Karpas-422 (cell line): ENCODE data around the gene WDPCP. TPM values are rescaled to one million over a fixed set of nuclear protein-coding genes. Genes with fewer than 3 reads are reported as not detected.

Experiments used
- DNase-seq: peaks from one replicate; pipeline ENCODE4 v3.0.0-alpha.2; 2015
- H2AFZ ChIP-seq: fragments of 200-600 bp; sonication (generic); 2 replicates; pipeline ENCODE4 v1.6.1; 2014; ENCODE audit warnings: antibody characterized with exemption, low read length, mixed read lengths
- H3K27ac ChIP-seq: fragments of 200-600 bp; sonication (generic); 2 replicates; pipeline ENCODE4 v1.5.1; 2014; ENCODE audit warnings: mild to moderate bottlenecking, low read length, moderate library complexity
- H3K27me3 ChIP-seq: fragments of 200-600 bp; sonication (generic); 2 replicates; pipeline ENCODE4 v1.6.1; 2014; ENCODE audit warnings: low read length, mixed read lengths
- H3K36me3 ChIP-seq: fragments of 200-600 bp; sonication (generic); 2 replicates; pipeline ENCODE4 v1.6.1; 2014; ENCODE audit warnings: low read length, mixed read lengths; ENCODE audit not compliant: insufficient read depth
- H3K4me1 ChIP-seq: fragments of 200-600 bp; sonication (generic); 2 replicates; pipeline ENCODE4 v1.6.1; 2014; ENCODE audit warnings: mild to moderate bottlenecking, low read length, mixed read lengths
- H3K4me2 ChIP-seq: fragments of 200-600 bp; sonication (generic); 2 replicates; pipeline ENCODE4 v1.6.1; 2014; ENCODE audit warnings: low read length, low read depth, mild to moderate bottlenecking; ENCODE audit not compliant: poor library complexity, severe bottlenecking
- H3K4me3 ChIP-seq: fragments of 200-600 bp; sonication (generic); 2 replicates; pipeline ENCODE4 v1.5.1; 2014; ENCODE audit warnings: mild to moderate bottlenecking, antibody characterized with exemption, low read length, mixed read lengths
- H3K79me2 ChIP-seq: fragments of 200-600 bp; sonication (generic); 2 replicates; pipeline ENCODE4 v1.6.1; 2014; ENCODE audit warnings: mild to moderate bottlenecking, low read length, mixed read lengths
- H3K9ac ChIP-seq: fragments of 200-600 bp; sonication (generic); 2 replicates; pipeline ENCODE4 v1.6.0; 2014; ENCODE audit warnings: low read length
- H3K9me2 ChIP-seq: fragments of 200-600 bp; sonication (generic), shearing (Covaris generic); replicated peaks from 2 replicates; pipeline ENCODE4 v1.6.0; 2014; ENCODE audit warnings: mild to moderate bottlenecking, low read length, moderate library complexity; ENCODE audit not compliant: insufficient read depth
- H3K9me3 ChIP-seq: fragments of 300-700, 200-600 bp; sonication (generic); 2 replicates; pipeline ENCODE4 v1.6.1; 2014; ENCODE audit warnings: low read length, mixed read lengths
- H4K20me1 ChIP-seq: fragments of 200-600 bp; sonication (generic); 2 replicates; pipeline ENCODE4 v1.6.1; 2014; ENCODE audit warnings: mild to moderate bottlenecking, antibody characterized with exemption, low read length, low read depth; ENCODE audit not compliant: insufficient read depth
- total RNA-seq: library from RNA; depleted of rRNA; stranded (reverse); fragments of >200 nt; shearing (Covaris generic); gene quantifications from 2 replicates; pipeline ENCODE4 v1.2.3, GENCODE V29; 2014; ENCODE audit warnings: low replicate concordance

Gene WDPCP
- total RNA-seq, 1 experiment from 2014 or later: 20.8 TPM

GRCh38 chr2:63347361-63347760 is 240.9 kb downstream of the WDPCP start:
- DNase-seq: no peak
- Histone ChIP-seq H3K9ac (no peak overlapping the region), H3K4me1 (no peaks in the 10 kb centered on the region), H3K9me2 (no peaks in the 10 kb centered on the region), H3K27me3 (no peaks in the 10 kb centered on the region; the same call in 1 of the 2 replicates), H3K79me2 (no peaks in the 10 kb centered on the region), H3K27ac (no peak overlapping the region), H3K4me3 (no peak overlapping the region), H3K4me2 (no peak overlapping the region), H2AFZ (no peak overlapping the region), H4K20me1 (no peaks in the 10 kb centered on the region), H3K9me3 (peaks cover 9% of the 10 kb centered on the region), H3K36me3 (no peaks in the 10 kb centered on the region)

DNA sequence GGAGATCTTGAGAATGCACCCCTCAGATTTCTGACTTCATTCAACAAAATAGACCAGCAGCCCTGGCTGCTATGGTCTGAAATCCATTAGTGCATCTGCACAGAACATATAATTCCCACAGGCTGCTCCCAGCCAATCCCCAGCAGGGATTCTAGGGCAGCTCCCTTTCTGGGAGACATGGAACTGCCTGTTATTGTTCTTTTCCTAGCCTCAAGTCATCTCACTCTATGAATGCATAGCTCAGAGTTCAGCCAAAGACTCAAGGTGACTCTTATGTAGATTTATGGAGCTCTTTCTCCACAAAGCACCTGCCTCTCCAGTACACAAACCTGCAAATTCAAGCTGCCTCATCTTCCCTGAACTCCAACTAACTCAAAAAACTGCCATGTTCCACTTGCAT is 241.9 kb downstream of the WDPCP start:
- no peaks in the 10 kb centered on the region for H3K4me1 ChIP-seq
- no peak for DNase-seq
- H3K79me2 ChIP-seq: no peaks in the 10 kb centered on the region
- H3K36me3 ChIP-seq: no peaks in the 10 kb centered on the region
- no peaks in the 10 kb centered on the region; the same call in 1 of the 2 replicates for H3K9me2 ChIP-seq
- no peak overlapping the region for H3K4me2 ChIP-seq
- H3K4me3 ChIP-seq: no peak overlapping the region
- no peak overlapping the region for H3K9ac ChIP-seq
- H3K9me3 ChIP-seq: peaks cover 11% of the 10 kb centered on the region
- no peak overlapping the region for H3K27ac ChIP-seq
- H3K27me3 ChIP-seq: no peaks in the 10 kb centered on the region; the same call in 1 of the 2 replicates
- H2AFZ ChIP-seq: no peak overlapping the region
- no peaks in the 10 kb centered on the region for H4K20me1 ChIP-seq

DNA sequence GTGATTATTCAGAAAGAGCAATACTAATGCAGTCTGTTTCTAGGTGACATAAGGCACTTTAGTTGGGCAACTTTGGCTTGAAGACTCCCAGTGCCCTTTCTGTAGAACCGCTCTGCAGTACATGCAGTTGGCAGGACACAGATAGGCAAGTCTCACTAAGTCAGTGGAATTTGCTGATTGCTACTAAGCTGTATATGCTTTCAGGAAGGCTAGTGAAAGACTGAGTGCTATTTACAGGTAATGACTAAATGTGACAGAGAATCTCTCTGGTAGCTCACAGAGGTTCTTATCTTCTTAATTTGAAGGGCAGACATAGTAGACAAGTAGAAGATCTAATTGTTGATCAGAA is 243.0 kb downstream of the WDPCP start:
- no peak overlapping the region for H3K4me2 ChIP-seq

GRCh38 chr2:63344575-63345284 is 243.5 kb downstream of the WDPCP start:
- H3K4me1 ChIP-seq: no peaks in the 10 kb centered on the region

More for the DNA sequence above, 243.0 kb downstream of the WDPCP start:
- H3K27me3 ChIP-seq: no peaks in the 10 kb centered on the region; the same call in 1 of the 2 replicates
- no peak overlapping the region for H2AFZ ChIP-seq
- no peaks in the 10 kb centered on the region; the same call in 1 of the 2 replicates for H3K9me2 ChIP-seq
- DNase-seq: no peak
- no peaks in the 10 kb centered on the region for H3K4me1 ChIP-seq
- H3K4me3 ChIP-seq: no peak overlapping the region
- no peak overlapping the region for H3K27ac ChIP-seq
- H4K20me1 ChIP-seq: no peaks in the 10 kb centered on the region
- peaks cover 11% of the 10 kb centered on the region for H3K9me3 ChIP-seq
- H3K9ac ChIP-seq: no peak overlapping the region
- H3K79me2 ChIP-seq: no peaks in the 10 kb centered on the region
- no peaks in the 10 kb centered on the region for H3K36me3 ChIP-seq

GRCh38 chr2:63343397-63344109 is 244.7 kb downstream of the WDPCP start:
- H4K20me1 ChIP-seq: no peaks in the 10 kb centered on the region
- H3K4me2 ChIP-seq: no peak overlapping the region
- H3K9me2 ChIP-seq: no peaks in the 10 kb centered on the region; the same call in 1 of the 2 replicates
- DNase-seq: no peak
- no peaks in the 10 kb centered on the region for H3K36me3 ChIP-seq
- no peak overlapping the region for H3K27ac ChIP-seq
- no peaks in the 10 kb centered on the region for H3K4me1 ChIP-seq
- no peak overlapping the region for H2AFZ ChIP-seq
- H3K79me2 ChIP-seq: no peaks in the 10 kb centered on the region
- no peaks in the 10 kb centered on the region; the same call in 1 of the 2 replicates for H3K27me3 ChIP-seq
- no peak overlapping the region for H3K9ac ChIP-seq
- H3K4me3 ChIP-seq: no peak overlapping the region
- H3K9me3 ChIP-seq: peaks cover 11% of the 10 kb centered on the region

More at GRCh38 chr2:63344575-63345284, 243.5 kb downstream of the WDPCP start:
- no peak overlapping the region for H3K9ac ChIP-seq
- H3K27me3 ChIP-seq: no peaks in the 10 kb centered on the region; the same call in 1 of the 2 replicates
- no peaks in the 10 kb centered on the region for H3K36me3 ChIP-seq
- peaks cover 11% of the 10 kb centered on the region for H3K9me3 ChIP-seq
- no peak overlapping the region for H3K4me2 ChIP-seq
- H3K79me2 ChIP-seq: no peaks in the 10 kb centered on the region
- no peak overlapping the region for H3K27ac ChIP-seq
- no peaks in the 10 kb centered on the region for H4K20me1 ChIP-seq
- H2AFZ ChIP-seq: no peak overlapping the region
- no peaks in the 10 kb centered on the region; the same call in 1 of the 2 replicates for H3K9me2 ChIP-seq
- no peak for DNase-seq
- no peak overlapping the region for H3K4me3 ChIP-seq

DNA sequence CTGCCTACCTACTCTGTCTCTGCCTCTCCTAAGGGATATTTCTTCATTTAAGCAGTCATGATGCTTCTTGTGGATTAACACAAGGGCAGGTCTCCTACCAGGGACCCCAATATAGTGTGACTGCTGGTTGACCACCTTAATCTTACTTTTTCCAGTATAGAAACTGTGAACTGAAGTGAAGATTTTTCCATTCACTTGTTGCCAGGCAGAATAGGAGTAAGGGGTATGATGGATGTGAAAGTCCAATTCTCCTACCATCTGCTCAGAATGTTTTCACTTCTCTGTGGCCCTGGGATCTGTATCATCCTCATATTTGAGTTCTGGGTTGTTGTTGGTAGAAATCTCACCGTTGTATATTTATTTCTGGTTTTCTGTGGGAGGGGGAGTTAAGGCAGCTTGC is 247.8 kb downstream of the WDPCP start:
- H3K27ac ChIP-seq: no peak overlapping the region
- no peak overlapping the region for H3K4me3 ChIP-seq
- no peaks in the 10 kb centered on the region for H3K27me3 ChIP-seq
- no peaks in the 10 kb centered on the region for H3K79me2 ChIP-seq
- H3K9me3 ChIP-seq: peaks cover 11% of the 10 kb centered on the region
- no peak overlapping the region for H3K4me2 ChIP-seq
- H4K20me1 ChIP-seq: no peaks in the 10 kb centered on the region
- H2AFZ ChIP-seq: no peak overlapping the region
- no peak overlapping the region for H3K9ac ChIP-seq
- DNase-seq: no peak
- no peaks in the 10 kb centered on the region; the same call in 1 of the 2 replicates for H3K9me2 ChIP-seq
- H3K36me3 ChIP-seq: no peaks in the 10 kb centered on the region
- H3K4me1 ChIP-seq: no peaks in the 10 kb centered on the region

DNA sequence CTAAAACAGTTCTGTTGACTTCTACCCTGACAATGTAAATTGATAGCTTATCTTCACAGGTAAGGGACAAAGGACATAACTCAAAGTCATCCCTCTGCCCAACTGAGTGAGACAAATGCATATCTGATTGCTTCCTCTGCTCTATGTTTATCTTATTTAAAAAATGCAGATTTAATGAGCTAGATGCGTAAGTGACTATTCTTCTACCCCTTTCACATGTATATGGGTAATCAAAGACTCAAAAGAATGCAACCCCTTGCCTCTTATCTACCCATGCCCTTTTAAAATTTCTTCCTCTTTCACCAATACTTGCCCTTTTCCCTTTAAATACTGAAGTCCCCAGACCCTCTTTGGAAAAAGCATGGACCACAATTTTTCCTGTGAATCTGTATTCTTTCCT is 253.4 kb downstream of the WDPCP start:
- Histone ChIP-seq H3K9ac (no peak overlapping the region), H3K36me3 (no peaks in the 10 kb centered on the region), H2AFZ (no peak overlapping the region), H3K79me2 (no peaks in the 10 kb centered on the region), H3K4me2 (no peak overlapping the region), H4K20me1 (no peaks in the 10 kb centered on the region), H3K4me3 (no peak overlapping the region), H3K27ac (no peak overlapping the region), H3K9me2 (no peaks in the 10 kb centered on the region), H3K27me3 (no peaks in the 10 kb centered on the region), H3K9me3 (no peaks in the 10 kb centered on the region), H3K4me1 (no peaks in the 10 kb centered on the region)
- DNase-seq: no peak

DNA sequence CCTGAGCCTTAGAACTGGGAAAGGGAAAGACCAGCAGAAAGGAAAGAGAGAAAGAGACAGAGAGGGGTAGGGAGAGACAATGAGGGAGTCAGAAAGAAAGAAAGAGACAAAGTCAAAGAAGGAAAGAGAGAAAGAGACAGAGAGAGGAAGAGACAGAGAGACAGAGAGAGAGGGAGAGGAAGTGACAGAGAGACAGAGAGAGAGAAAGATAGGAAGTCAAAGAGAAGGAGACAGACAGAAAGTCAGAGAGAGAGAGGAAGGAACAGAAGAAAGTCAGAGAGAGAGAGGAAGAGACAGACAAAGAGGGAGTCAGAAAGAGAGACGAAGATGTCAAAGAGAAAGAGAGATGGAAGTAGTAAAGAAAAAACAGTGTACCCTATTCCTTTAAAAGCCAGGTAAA is 261.8 kb downstream of the WDPCP start:
- H2AFZ ChIP-seq: no peak overlapping the region
- no peaks in the 10 kb centered on the region for H3K4me1 ChIP-seq
- H3K9ac ChIP-seq: no peak overlapping the region
- no peak for DNase-seq
- H3K36me3 ChIP-seq: no peaks in the 10 kb centered on the region
- H3K9me2 ChIP-seq: 0 out of 2 replicates have a peak, but pooled peaks cover 3% of the 10 kb centered on the region
- H4K20me1 ChIP-seq: no peaks in the 10 kb centered on the region
- no peak overlapping the region for H3K4me2 ChIP-seq
- H3K27ac ChIP-seq: no peak overlapping the region
- no peaks in the 10 kb centered on the region for H3K27me3 ChIP-seq
- H3K79me2 ChIP-seq: no peaks in the 10 kb centered on the region
- no peaks in the 10 kb centered on the region; the same call in 1 of the 2 replicates for H3K9me3 ChIP-seq
- H3K4me3 ChIP-seq: no peak overlapping the region
